ENCODE results near the gene CPSF3.

Gene CPSF3

GRCh38 chr2:9471206-9471605 is 47.8 kb downstream of the CPSF3 start:
- no peaks in the 10 kb centered on the region for H3K27me3 ChIP-seq (ENCODE audit: insufficient read depth, low read length, poor library complexity)
- no peak overlapping the region for H3K27ac ChIP-seq (ENCODE audit: low read depth, low read length)
- no peak overlapping the region for H2BK120ac ChIP-seq (ENCODE audit: low read depth, low read length)
- peaks cover 4% of the 10 kb centered on the region for H3K36me3 ChIP-seq (ENCODE audit: control insufficient read depth, insufficient read depth, low read length)
- no peak overlapping the region for H3K4ac ChIP-seq (ENCODE audit: low read depth, low read length)
- H3K56ac ChIP-seq (ENCODE audit: low read length), result no peak overlapping the region
- no peak for DNase-seq
- no peak overlapping the region for H2BK5ac ChIP-seq (ENCODE audit: low read length)
- no peak overlapping the region for H2AK5ac ChIP-seq (ENCODE audit: low read length)
- no peaks in the 10 kb centered on the region for H3K79me1 ChIP-seq (ENCODE audit: low read length)
- no peak overlapping the region for H2BK15ac ChIP-seq (replicated peaks; ENCODE audit: low read depth)
- no peak overlapping the region for H3K18ac ChIP-seq (ENCODE audit: low read length)
- H3K79me2 ChIP-seq (ENCODE audit: control insufficient read depth, insufficient read depth, low read length), result no peaks in the 10 kb centered on the region
- no peaks in the 10 kb centered on the region for H3K4me1 ChIP-seq (ENCODE audit: control insufficient read depth, low read depth, low read length)
- H3K23ac ChIP-seq (ENCODE audit: low read length), result no peak overlapping the region
- no peak overlapping the region for H4K8ac ChIP-seq (ENCODE audit: low read depth, low read length)
- H3K4me2 ChIP-seq (ENCODE audit: low read length), result no peak overlapping the region
- H3K9ac ChIP-seq (ENCODE audit: low read length), result no peak overlapping the region
- no peak overlapping the region for H4K5ac ChIP-seq (ENCODE audit: low read length)
- H3K4me3 ChIP-seq (ENCODE audit: low read length), result no peak overlapping the region
- no CpG with 5 or more reads among the region's 5 CpGs for WGBS (ENCODE audit: extremely low coverage, insufficient coverage, low lambda C conversion rate)

GRCh38 chr2:9472511-9472910 is 49.1 kb downstream of the CPSF3 start:
- H3K4ac ChIP-seq (ENCODE audit: low read depth, low read length), result no peak overlapping the region
- H2BK120ac ChIP-seq (ENCODE audit: low read depth, low read length), result no peak overlapping the region
- no peaks in the 10 kb centered on the region for H3K27me3 ChIP-seq (ENCODE audit: insufficient read depth, low read length, poor library complexity)
- no peak overlapping the region for H4K5ac ChIP-seq (ENCODE audit: low read length)
- no peak overlapping the region for H3K23ac ChIP-seq (ENCODE audit: low read length)
- H3K4me2 ChIP-seq (ENCODE audit: low read length), result no peak overlapping the region
- H2AK5ac ChIP-seq (ENCODE audit: low read length), result no peak overlapping the region
- peaks cover 4% of the 10 kb centered on the region for H3K36me3 ChIP-seq (ENCODE audit: control insufficient read depth, insufficient read depth, low read length)
- no peak overlapping the region for H3K27ac ChIP-seq (ENCODE audit: low read depth, low read length)
- no peak overlapping the region for H3K56ac ChIP-seq (ENCODE audit: low read length)
- H3K18ac ChIP-seq (ENCODE audit: low read length), result no peak overlapping the region
- no peaks in the 10 kb centered on the region for H3K4me1 ChIP-seq (ENCODE audit: control insufficient read depth, low read depth, low read length)
- no CpG with 5 or more reads among the region's 9 CpGs for WGBS (ENCODE audit: extremely low coverage, insufficient coverage, low lambda C conversion rate)
- no peaks in the 10 kb centered on the region for H3K79me1 ChIP-seq (ENCODE audit: low read length)
- no peaks in the 10 kb centered on the region for H3K79me2 ChIP-seq (ENCODE audit: control insufficient read depth, insufficient read depth, low read length)
- no peak overlapping the region for H3K4me3 ChIP-seq (ENCODE audit: low read length)
- H4K8ac ChIP-seq (ENCODE audit: low read depth, low read length), result no peak overlapping the region
- no peak overlapping the region for H2BK5ac ChIP-seq (ENCODE audit: low read length)
- H2BK15ac ChIP-seq (replicated peaks; ENCODE audit: low read depth), result no peak overlapping the region
- no peak for DNase-seq
- H3K9ac ChIP-seq (ENCODE audit: low read length), result no peak overlapping the region

- no peaks in the 10 kb centered on the region for H3K4me1 ChIP-seq (ENCODE audit: control insufficient read depth, low read depth, low read length)
- no peak overlapping the region for H2BK15ac ChIP-seq (replicated peaks; ENCODE audit: low read depth)
- peak; percentile 63 for DNase-seq
- H3K27ac ChIP-seq (ENCODE audit: low read depth, low read length), result no peak overlapping the region
- H3K36me3 ChIP-seq (ENCODE audit: control insufficient read depth, insufficient read depth, low read length), result peaks cover 2% of the 10 kb centered on the region
- no peak overlapping the region for H3K4ac ChIP-seq (ENCODE audit: low read depth, low read length)
- no peak overlapping the region for H4K5ac ChIP-seq (ENCODE audit: low read length)
- no peak overlapping the region for H3K9ac ChIP-seq (ENCODE audit: low read length)
- no peaks in the 10 kb centered on the region for H3K79me1 ChIP-seq (ENCODE audit: low read length)
- H2AK5ac ChIP-seq (ENCODE audit: low read length), result no peak overlapping the region
- no peak overlapping the region for H3K18ac ChIP-seq (ENCODE audit: low read length)
- H3K4me3 ChIP-seq (ENCODE audit: low read length), result no peak overlapping the region
- no peak overlapping the region for H3K56ac ChIP-seq (ENCODE audit: low read length)
- no peak overlapping the region for H2BK5ac ChIP-seq (ENCODE audit: low read length)
- no peaks in the 10 kb centered on the region for H3K27me3 ChIP-seq (ENCODE audit: insufficient read depth, low read length, poor library complexity)
- no peak overlapping the region for H3K23ac ChIP-seq (ENCODE audit: low read length)
- WGBS (ENCODE audit: extremely low coverage, insufficient coverage, low lambda C conversion rate), result no CpG with 5 or more reads among the region's 24 CpGs
- H3K79me2 ChIP-seq (ENCODE audit: control insufficient read depth, insufficient read depth, low read length), result no peaks in the 10 kb centered on the region
- no peak overlapping the region for H2BK120ac ChIP-seq (ENCODE audit: low read depth, low read length)
- H3K4me2 ChIP-seq (ENCODE audit: low read length), result peak overlapping the region; percentile 32
- H4K8ac ChIP-seq (ENCODE audit: low read depth, low read length), result no peak overlapping the region
Observed at GRCh38 chr2:9473308-9473984, 50.0 kb downstream of the CPSF3 start.

- H2BK120ac ChIP-seq (ENCODE audit: low read depth, low read length), result no peak overlapping the region
- peak overlapping the region; percentile 32 for H3K4me2 ChIP-seq (ENCODE audit: low read length)
- DNase-seq, result no peak
- no peaks in the 10 kb centered on the region for H3K79me1 ChIP-seq (ENCODE audit: low read length)
- no peak overlapping the region for H4K8ac ChIP-seq (ENCODE audit: low read depth, low read length)
- H3K9ac ChIP-seq (ENCODE audit: low read length), result peak overlapping the region; percentile 46
- no peak overlapping the region for H2BK5ac ChIP-seq (ENCODE audit: low read length)
- no CpG with 5 or more reads among the region's 39 CpGs for WGBS (ENCODE audit: extremely low coverage, insufficient coverage, low lambda C conversion rate)
- no peak overlapping the region for H3K23ac ChIP-seq (ENCODE audit: low read length)
- H2BK15ac ChIP-seq (replicated peaks; ENCODE audit: low read depth), result no peak overlapping the region
- peaks cover 2% of the 10 kb centered on the region for H3K36me3 ChIP-seq (ENCODE audit: control insufficient read depth, insufficient read depth, low read length)
- H3K4me1 ChIP-seq (ENCODE audit: control insufficient read depth, low read depth, low read length), result no peaks in the 10 kb centered on the region
- H3K4ac ChIP-seq (ENCODE audit: low read depth, low read length), result no peak overlapping the region
- peak overlapping the region; percentile 61 for H3K56ac ChIP-seq (ENCODE audit: low read length)
- no peaks in the 10 kb centered on the region for H3K27me3 ChIP-seq (ENCODE audit: insufficient read depth, low read length, poor library complexity)
- no peak overlapping the region for H4K5ac ChIP-seq (ENCODE audit: low read length)
- no peak overlapping the region for H3K18ac ChIP-seq (ENCODE audit: low read length)
- H3K27ac ChIP-seq (ENCODE audit: low read depth, low read length), result no peak overlapping the region
- H3K79me2 ChIP-seq (ENCODE audit: control insufficient read depth, insufficient read depth, low read length), result no peaks in the 10 kb centered on the region
- no peak overlapping the region for H3K4me3 ChIP-seq (ENCODE audit: low read length)
- H2AK5ac ChIP-seq (ENCODE audit: low read length), result no peak overlapping the region
Observed at GRCh38 chr2:9473985-9474360, 50.5 kb downstream of the CPSF3 start.

GRCh38 chr2:9474361-9475057 is 51.1 kb downstream of the CPSF3 start, which contains the start of gene IAH1:
IAH1 (plus strand) TSS chr2:9474551; CDS start chr2:9474567, 16 bp downstream.
- H3K4me3 ChIP-seq (ENCODE audit: low read length), result peak within 1 kb of the TSS; percentile 18
- no peak within 1 kb of the TSS for H4K8ac ChIP-seq (ENCODE audit: low read depth, low read length)
- no peak within 1 kb of the TSS for H3K23ac ChIP-seq (ENCODE audit: low read length)
- peak; percentile 22 for DNase-seq
- H3K36me3 ChIP-seq (ENCODE audit: control insufficient read depth, insufficient read depth, low read length), result peaks cover 2% of the 10 kb centered on the region
- H2AK5ac ChIP-seq (ENCODE audit: low read length), result no peak within 1 kb of the TSS
- no peak within 1 kb of the TSS for H2BK5ac ChIP-seq (ENCODE audit: low read length)
- no CpG with 5 or more reads among the region's 91 CpGs for WGBS (ENCODE audit: extremely low coverage, insufficient coverage, low lambda C conversion rate)
- H3K79me2 ChIP-seq (ENCODE audit: control insufficient read depth, insufficient read depth, low read length), result no peaks in the 10 kb centered on the region
- no peaks in the 10 kb centered on the region for H3K27me3 ChIP-seq (ENCODE audit: insufficient read depth, low read length, poor library complexity)
- no peak within 1 kb of the TSS for H3K27ac ChIP-seq (ENCODE audit: low read depth, low read length)
- peak within 1 kb of the TSS; percentile 32 for H3K4me2 ChIP-seq (ENCODE audit: low read length)
- no peak within 1 kb of the TSS for H3K18ac ChIP-seq (ENCODE audit: low read length)
- no peak within 1 kb of the TSS for H3K4ac ChIP-seq (ENCODE audit: low read depth, low read length)
- H3K56ac ChIP-seq (ENCODE audit: low read length), result peak within 1 kb of the TSS; percentile 61
- peak within 1 kb of the TSS; percentile 62 for H3K9ac ChIP-seq (ENCODE audit: low read length)
- H4K5ac ChIP-seq (ENCODE audit: low read length), result no peak within 1 kb of the TSS
- no peaks in the 10 kb centered on the region for H3K4me1 ChIP-seq (ENCODE audit: control insufficient read depth, low read depth, low read length)
- no peaks in the 10 kb centered on the region for H3K79me1 ChIP-seq (ENCODE audit: low read length)
- H2BK120ac ChIP-seq (ENCODE audit: low read depth, low read length), result no peak within 1 kb of the TSS
- H2BK15ac ChIP-seq (replicated peaks; ENCODE audit: low read depth), result no peak within 1 kb of the TSS
